GM10266 (cell line): ENCODE results near the gene PSEN1.

Experiments used
- DNase-seq: peaks from one replicate; pipeline ENCODE4 v3.0.0; 2012; ENCODE audit errors: extremely low spot score
- TF ChIP-seq, protein P1 (sequence below): IDR thresholded peaks from 2 replicates; pipeline ENCODE4 v1.5.1; 2012; ENCODE audit warnings: mild to moderate bottlenecking, low read depth; ENCODE audit not compliant: control insufficient read depth, insufficient read depth; ENCODE audit errors: missing control alignments

The PSEN1 gene

DNA sequence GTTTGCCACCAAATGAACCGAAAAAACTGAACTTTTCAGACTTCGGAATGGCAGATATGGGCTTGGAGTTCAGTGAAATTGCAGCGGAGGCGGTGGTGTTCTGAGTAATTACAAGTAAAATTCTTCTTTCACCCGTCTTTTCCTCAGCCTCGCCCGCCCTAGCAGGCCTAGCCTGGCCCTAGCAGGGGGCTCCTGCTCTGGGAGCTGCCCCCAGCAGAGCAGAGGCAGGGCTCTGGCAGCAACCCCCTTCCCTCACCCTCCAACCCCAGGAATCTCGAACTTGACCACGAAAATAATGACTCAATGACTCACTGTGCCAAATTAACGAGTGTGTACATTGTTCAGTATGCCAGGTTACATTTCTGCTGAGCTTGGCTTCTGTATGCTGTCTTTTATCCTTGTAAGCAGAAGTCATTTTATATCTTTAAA is 102.1 kb downstream of the PSEN1 start:
- DNase-seq = no peak

DNA sequence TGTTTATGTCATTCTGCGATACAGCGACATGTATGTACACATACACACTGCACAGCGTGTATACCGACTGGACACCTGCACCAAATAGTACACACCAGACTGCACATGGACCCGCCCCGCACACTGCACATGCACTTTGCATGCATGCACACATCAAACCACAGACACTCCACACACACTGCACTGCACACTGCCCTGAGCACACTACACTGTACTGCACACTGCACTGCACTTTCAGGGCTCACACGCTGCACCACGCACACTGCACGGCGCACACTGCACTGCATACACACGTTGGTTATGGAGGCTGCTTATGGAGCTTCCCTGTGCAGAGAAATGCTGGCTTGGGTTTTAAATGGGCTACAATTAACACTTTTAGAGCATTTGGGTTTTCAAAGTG is 102.6 kb downstream of the PSEN1 start:
- DNase-seq = no peak
- TF ChIP-seq, protein P1, sequence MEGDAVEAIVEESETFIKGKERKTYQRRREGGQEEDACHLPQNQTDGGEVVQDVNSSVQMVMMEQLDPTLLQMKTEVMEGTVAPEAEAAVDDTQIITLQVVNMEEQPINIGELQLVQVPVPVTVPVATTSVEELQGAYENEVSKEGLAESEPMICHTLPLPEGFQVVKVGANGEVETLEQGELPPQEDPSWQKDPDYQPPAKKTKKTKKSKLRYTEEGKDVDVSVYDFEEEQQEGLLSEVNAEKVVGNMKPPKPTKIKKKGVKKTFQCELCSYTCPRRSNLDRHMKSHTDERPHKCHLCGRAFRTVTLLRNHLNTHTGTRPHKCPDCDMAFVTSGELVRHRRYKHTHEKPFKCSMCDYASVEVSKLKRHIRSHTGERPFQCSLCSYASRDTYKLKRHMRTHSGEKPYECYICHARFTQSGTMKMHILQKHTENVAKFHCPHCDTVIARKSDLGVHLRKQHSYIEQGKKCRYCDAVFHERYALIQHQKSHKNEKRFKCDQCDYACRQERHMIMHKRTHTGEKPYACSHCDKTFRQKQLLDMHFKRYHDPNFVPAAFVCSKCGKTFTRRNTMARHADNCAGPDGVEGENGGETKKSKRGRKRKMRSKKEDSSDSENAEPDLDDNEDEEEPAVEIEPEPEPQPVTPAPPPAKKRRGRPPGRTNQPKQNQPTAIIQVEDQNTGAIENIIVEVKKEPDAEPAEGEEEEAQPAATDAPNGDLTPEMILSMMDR = no peak

More for the DNA sequence above, 102.1 kb downstream of the PSEN1 start:
- TF ChIP-seq, protein P1 = no peak

DNA sequence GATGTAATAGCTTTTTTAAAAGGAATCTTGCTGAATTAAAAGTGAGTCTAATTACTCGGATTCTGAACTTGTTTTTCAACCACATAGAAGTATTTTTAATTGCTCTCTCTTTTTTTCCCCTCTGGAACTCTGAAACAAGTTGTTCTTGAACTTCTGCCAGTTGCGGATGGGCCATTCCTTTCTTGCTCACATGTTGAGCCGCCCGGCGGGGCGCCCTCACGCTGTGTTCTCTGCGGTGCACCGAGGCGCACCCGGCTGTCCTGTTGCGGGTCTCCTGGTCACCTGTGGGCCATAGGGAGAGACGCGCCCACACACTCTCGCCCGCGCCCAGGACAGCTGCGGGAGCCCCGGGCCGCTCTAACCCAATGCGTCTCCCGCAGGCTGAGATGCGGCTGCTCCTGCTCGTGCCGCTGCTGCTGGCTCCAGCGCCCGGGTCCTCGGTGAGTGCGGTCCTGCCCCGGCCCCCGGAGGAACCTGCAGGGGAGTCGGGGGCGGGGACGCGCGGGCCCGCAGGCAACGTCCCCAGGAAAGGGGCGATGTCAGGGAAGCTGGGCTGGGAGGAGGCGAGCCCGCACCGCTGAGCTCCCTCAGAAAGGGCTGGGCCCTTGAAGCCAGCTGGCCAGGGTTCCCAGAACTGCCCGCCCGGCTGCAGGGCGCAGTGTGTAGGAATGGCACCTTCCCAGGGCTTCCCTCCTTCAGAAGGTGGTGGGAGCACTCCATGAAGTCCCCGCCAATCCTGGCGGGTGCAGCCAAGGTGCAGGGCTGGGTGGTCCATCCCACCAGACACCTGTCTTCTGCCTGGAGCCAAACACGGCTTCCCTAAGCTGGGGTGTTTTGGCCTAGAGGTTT is 103.3 kb downstream of the PSEN1 start:
- TF ChIP-seq, protein P1 = no peak
- DNase-seq = no peak

DNA sequence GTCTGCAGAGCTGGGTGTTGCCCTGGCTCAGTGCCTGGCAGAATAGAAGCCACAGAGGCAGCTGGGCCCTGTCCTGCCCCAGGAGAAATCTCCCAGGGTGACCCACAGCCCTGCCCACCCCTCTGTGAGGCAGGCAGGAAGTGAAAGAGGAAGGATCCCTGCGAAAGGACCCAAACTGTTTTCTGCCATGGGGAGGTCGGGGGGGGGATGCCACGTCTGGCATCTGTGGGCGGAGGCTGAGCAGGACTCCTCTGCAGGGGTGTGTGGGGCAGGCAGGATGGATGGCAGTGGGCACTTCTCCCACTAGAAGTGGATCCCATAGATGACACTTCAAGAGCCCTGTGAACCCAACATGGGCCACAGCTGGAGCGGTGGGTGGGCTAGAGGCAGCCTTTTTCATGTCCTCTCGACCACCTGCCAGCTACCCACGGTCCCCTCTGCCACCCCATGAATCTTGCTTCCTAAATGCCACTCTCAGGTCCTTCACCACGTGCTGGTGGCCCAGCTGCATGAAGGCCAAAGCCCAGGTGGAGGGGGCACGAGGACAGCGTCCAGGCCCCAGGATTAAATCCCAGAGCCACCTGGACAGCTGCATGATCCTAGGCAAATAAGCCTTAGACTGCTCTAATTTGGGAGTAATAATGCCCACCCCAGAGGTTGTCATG is 104.6 kb downstream of the PSEN1 start:
- no peak for DNase-seq
- TF ChIP-seq, protein P1 = no peak

DNA sequence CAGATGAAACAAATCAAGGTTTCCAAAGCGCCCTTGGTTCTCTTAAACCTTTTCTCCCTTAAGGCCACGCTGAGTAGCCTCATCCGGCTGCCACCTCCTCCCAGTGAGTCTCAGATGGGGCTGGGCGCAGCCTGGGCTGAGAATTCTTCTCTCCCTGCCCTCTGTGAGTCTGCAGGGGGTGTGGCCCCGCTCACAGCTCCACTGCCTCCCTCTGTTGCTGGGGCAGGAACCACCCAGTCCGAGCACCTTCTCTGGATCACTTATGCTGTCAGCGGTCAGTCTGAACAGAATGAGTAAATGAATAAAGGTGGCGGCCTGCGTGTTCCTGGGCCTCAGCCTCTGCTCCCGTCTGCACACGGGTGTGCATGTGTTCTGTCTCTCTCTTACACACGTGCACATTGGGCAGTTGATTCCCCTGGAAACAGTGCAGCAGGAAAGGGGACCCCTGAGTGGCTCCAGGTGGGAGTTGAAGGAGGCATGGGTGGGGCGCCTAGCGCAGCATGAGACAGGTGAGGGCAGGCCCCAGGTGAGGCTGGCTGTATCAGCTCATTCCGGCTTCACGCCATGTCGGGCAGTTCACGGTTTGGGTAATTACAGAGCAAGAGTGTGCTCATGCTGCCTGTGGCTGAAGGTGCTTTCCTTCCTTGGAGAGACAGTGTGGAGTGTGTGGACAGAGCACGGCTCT is 105.3 kb downstream of the PSEN1 start:
- TF ChIP-seq, protein P1 = no peak
- DNase-seq = no peak

DNA sequence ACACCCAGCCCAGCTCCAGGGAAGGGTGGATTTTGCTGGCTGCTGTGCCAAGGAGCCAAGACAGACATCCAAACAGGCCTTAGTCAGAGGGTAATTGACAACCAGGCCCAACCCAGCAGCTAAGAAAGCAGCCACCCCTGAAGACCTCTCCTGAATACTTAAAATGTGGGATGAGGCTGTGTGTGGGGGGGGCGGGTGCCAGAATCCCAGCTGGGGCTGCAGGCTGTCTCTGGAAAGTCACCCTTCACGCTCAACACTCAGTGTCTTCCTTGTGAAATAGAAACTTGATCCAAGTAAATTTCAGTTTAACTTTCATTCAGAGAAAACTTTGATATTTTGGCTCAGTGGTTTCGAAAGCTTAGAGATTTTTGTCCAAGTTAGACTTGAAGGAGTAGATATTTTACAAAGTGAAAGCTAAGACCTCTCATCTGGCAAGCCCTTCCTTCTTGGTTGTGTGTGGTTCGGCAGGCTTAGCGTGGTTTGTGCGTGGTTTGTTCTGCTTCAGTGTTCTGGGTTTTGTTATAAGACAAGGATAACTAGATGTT is 106.1 kb downstream of the PSEN1 start:
- no peak for DNase-seq

More for the DNA sequence above, 106.1 kb downstream of the PSEN1 start:
- TF ChIP-seq, protein P1 = no peak
